Esophagus muscularis mucosa (tissue), 3 donors: Measurements from ENCODE around the gene CACNA2D2.

Source experiments
- CTCF ChIP-seq, 3 experiments: fragments of 200-600 bp in 2 of 3; fragments of 450-650 bp in 1 of 3; sonication (generic) in 2 of 3; IDR thresholded peaks; one replicate each; pipeline ENCODE4 v1.5.1; 2017 to 2019; ENCODE audit warnings: antibody characterized with exemption in 3 of 3, mild to moderate bottlenecking in 2 of 3, moderate library complexity in 1 of 3
- POLR2A ChIP-seq: fragments of 450-650 bp; IDR thresholded peaks from one replicate; pipeline ENCODE4 v1.6.1; 2017; ENCODE audit warnings: antibody characterized with exemption, moderate library complexity, mild to moderate bottlenecking, low read depth
- POLR2AphosphoS5 ChIP-seq, 2 donors: sonication (generic); formaldehyde crosslinking; IDR thresholded peaks; one replicate each; pipeline ENCODE4 v1.6.1; 2017; ENCODE audit warnings: antibody characterized with exemption in 2 of 2

- no peak for TF ChIP-seq POLR2AphosphoS5 (IDR thresholded peaks at IDR 0.05)
- no peak for TF ChIP-seq POLR2A
- no peak for TF ChIP-seq CTCF (IDR thresholded peaks at IDR 0.05)
Measured at GRCh38 chr3:50530001-50530970, 26.9 kb upstream of the CACNA2D2 start.
